ENCODE results near the gene SPTAN1. TPM values are rescaled to one million over a fixed set of nuclear protein-coding genes. Genes with fewer than 3 reads are reported as not detected.
"Not testable (repeated sequence)": the region's sequence is repeated elsewhere in the genome, so short reads cannot be mapped to it uniquely, and the experiment has no call there.

SPTAN1 gene
- 102 and 116 TPM in 2 replicates for total RNA-seq (2014; rRNA removed; shearing (Covaris generic))

- peak; percentile 90 for DNase-seq (ENCODE audit: low read depth)
Observed at GRCh38 chr9:128552153-128552743, at the start of gene SPTAN1. Gene SPTAN1 (plus strand): TSS chr9:128552587. CDS start chr9:128566741, 14,154 bp downstream.

GRCh38 chr9:128503415-128503825, 49.0 kb upstream of the SPTAN1 start:
- DNase-seq (ENCODE audit: low read depth), result not testable (repeated sequence)

- DNase-seq (ENCODE audit: low read depth), result peak; percentile 44
Observed at GRCh38 chr9:128503870-128504269, 48.5 kb upstream of the SPTAN1 start.

- peak; percentile 83 for DNase-seq (ENCODE audit: low read depth)
Observed at GRCh38 chr9:128504485-128505413, 47.6 kb upstream of the SPTAN1 start, which contains the start of gene GLE1. Gene GLE1 (plus strand): TSS chr9:128504719. CDS start chr9:128504806, 87 bp downstream.

GRCh38 chr9:128505414-128505765, 47.0 kb upstream of the SPTAN1 start:
- peak; percentile 31 for DNase-seq (ENCODE audit: low read depth)

- not testable (repeated sequence) for DNase-seq (ENCODE audit: low read depth)
Observed at GRCh38 chr9:128505906-128506305, 46.5 kb upstream of the SPTAN1 start.

- no peak for DNase-seq (ENCODE audit: low read depth)
Observed at GRCh38 chr9:128512820-128513219, 39.6 kb upstream of the SPTAN1 start.

- DNase-seq (ENCODE audit: low read depth), result no peak
Observed at GRCh38 chr9:128521956-128522355, 30.4 kb upstream of the SPTAN1 start.

- peak; percentile 21 for DNase-seq (ENCODE audit: low read depth)
Observed at GRCh38 chr9:128523199-128523925, 29.0 kb upstream of the SPTAN1 start.

- no peak for DNase-seq (ENCODE audit: low read depth)
Observed at GRCh38 chr9:128526720-128527119, 25.7 kb upstream of the SPTAN1 start.

GRCh38 chr9:128528445-128529160, 23.8 kb upstream of the SPTAN1 start:
- DNase-seq (ENCODE audit: low read depth), result peak; percentile 44

- no peak for DNase-seq (ENCODE audit: low read depth)
Observed at GRCh38 chr9:128529191-128529590, 23.2 kb upstream of the SPTAN1 start.

GRCh38 chr9:128532581-128532980, 19.8 kb upstream of the SPTAN1 start:
- DNase-seq (ENCODE audit: low read depth), result no peak

- no peak for DNase-seq (ENCODE audit: low read depth)
Observed at GRCh38 chr9:128540634-128541360, 11.6 kb upstream of the SPTAN1 start.

GRCh38 chr9:128546504-128546903, 5.9 kb upstream of the SPTAN1 start:
- no peak for DNase-seq (ENCODE audit: low read depth)

GRCh38 chr9:128548876-128549275, 3.5 kb upstream of the SPTAN1 start:
- no peak for DNase-seq (ENCODE audit: low read depth)

- DNase-seq (ENCODE audit: low read depth), result no peak
Observed at GRCh38 chr9:128550226-128550625, 2.2 kb upstream of the SPTAN1 start.

- peak; percentile 29 for DNase-seq (ENCODE audit: low read depth)
Observed at GRCh38 chr9:128550770-128551656, 1.4 kb upstream of the SPTAN1 start.

GRCh38 chr9:128551657-128552152, 682 bp upstream of the SPTAN1 start:
- no peak for DNase-seq (ENCODE audit: low read depth)
